ENCODE data around the gene B3GNT7. TPM values are rescaled to one million over a fixed set of nuclear protein-coding genes. Genes with fewer than 3 reads are reported as not detected.

The B3GNT7 gene
- total RNA-seq, 1 experiment from 2014 or later, result 6.1 TPM

DNA sequence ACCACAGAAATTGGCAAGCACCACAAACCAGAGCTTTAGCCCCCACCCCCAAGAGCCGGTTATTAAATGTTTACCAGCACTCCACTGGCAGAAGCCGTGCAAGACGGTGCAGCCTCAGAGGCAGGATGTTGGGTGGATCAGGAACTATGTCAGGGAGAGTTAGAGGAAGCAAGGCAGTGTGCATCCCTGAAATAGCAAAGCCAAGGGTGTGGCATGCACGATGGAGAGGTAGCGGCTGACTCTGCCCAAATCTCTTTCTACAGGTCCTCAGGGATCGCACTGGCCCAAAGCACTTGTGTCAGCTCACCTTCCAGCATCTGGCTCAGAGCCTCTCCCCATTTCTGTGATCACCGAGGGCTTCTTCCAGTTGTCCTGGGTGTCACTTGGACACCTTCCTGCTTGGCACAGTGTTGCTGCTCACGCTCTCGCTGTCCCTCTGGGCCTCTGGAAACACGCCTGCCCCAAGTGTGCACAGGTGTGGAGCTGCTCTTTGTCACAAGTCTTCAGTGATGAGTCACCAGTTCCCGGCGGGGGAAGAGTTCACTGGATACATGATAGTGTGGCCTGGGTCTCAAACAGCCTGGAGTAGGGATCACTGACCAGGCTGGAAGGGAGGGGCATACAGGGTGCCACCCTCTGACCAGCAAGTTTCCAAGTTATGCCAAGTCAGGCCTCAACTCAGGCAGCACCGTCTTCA, 17.3 kb upstream of the B3GNT7 start:
- no peaks in the 10 kb centered on the region for H3K79me2 ChIP-seq (ENCODE audit: insufficient read depth, low read length)
- H3K4me2 ChIP-seq (ENCODE audit: low read length), result peak overlapping the region; percentile 41
- H3K27me3 ChIP-seq (ENCODE audit: insufficient read depth, low read length), result no peaks in the 10 kb centered on the region
- no peaks in the 10 kb centered on the region for H3K9me2 ChIP-seq (ENCODE audit: insufficient read depth)
- peaks cover 9 to 22% of the 10 kb centered on the region in 2 experiments; a peak in 3 of 4 replicates for H3K4me1 ChIP-seq (ENCODE audit: control insufficient read depth in 1 of 2, insufficient read depth in 2 of 2, low read length in 2 of 2)
- DNase-seq (ENCODE audit: low read depth, low spot score) (no peak), ATAC-seq (peak; percentile 70)
- no peak overlapping the region for H3K9ac ChIP-seq (ENCODE audit: low read length)
- ChIA-PET RAD21 (ENCODE audit: low non-redundant PET in 1 of 2, low total read pairs in 2 of 2, uncharacterized antibody in 2 of 2, unreplicated experiment in 2 of 2) (no interaction called here), POLR2A (interaction anchor here (0.6 kb wide), 1 partner anchor 357 kb away, joined by 3 read pairs; no protein-coding TSS in a partner anchor), CTCF (no interaction called here)
- no peaks in the 10 kb centered on the region for H4K20me1 ChIP-seq (ENCODE audit: insufficient read depth)
- intact Hi-C loops (cut with micrococcal nuclease), result no loop called here
- BruUV-seq (replicated peaks), result no TSS peak
- H3K27ac ChIP-seq (ENCODE audit: low read depth, low read length), result no peak overlapping the region
- H3K36me3 ChIP-seq (ENCODE audit: control insufficient read depth in 1 of 2, insufficient read depth in 2 of 2, low read length in 2 of 2), result no peaks in the 10 kb centered on the region
- no peak overlapping the region for H2AFZ ChIP-seq (ENCODE audit: low read depth, low read length, poor library complexity, severe bottlenecking)
- no peaks in the 10 kb centered on the region for H3K9me3 ChIP-seq (ENCODE audit: control insufficient read depth in 1 of 2, insufficient read depth in 1 of 2, low read depth in 1 of 2, low read length in 2 of 2)
- TF ChIP-seq FOSL1 (IDR thresholded peaks at IDR 0.05; ENCODE audit: low read depth), result peak; percentile 51
- TF ChIP-seq JUND (IDR thresholded peaks at IDR 0.05), result peak; percentile 52; the same call in 1 of the 2 replicates
- TF ChIP-seq, protein P1, sequence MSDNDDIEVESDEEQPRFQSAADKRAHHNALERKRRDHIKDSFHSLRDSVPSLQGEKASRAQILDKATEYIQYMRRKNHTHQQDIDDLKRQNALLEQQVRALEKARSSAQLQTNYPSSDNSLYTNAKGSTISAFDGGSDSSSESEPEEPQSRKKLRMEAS (IDR thresholded peaks at IDR 0.05), result no peak
- TF ChIP-seq EGR1 (IDR thresholded peaks at IDR 0.05; ENCODE audit: low read depth), result no peak
- no peak overlapping the region for H3K4me3 ChIP-seq (replicated peaks in 1 of 2; ENCODE audit: low read depth in 1 of 2, low read length in 2 of 2)

DNA sequence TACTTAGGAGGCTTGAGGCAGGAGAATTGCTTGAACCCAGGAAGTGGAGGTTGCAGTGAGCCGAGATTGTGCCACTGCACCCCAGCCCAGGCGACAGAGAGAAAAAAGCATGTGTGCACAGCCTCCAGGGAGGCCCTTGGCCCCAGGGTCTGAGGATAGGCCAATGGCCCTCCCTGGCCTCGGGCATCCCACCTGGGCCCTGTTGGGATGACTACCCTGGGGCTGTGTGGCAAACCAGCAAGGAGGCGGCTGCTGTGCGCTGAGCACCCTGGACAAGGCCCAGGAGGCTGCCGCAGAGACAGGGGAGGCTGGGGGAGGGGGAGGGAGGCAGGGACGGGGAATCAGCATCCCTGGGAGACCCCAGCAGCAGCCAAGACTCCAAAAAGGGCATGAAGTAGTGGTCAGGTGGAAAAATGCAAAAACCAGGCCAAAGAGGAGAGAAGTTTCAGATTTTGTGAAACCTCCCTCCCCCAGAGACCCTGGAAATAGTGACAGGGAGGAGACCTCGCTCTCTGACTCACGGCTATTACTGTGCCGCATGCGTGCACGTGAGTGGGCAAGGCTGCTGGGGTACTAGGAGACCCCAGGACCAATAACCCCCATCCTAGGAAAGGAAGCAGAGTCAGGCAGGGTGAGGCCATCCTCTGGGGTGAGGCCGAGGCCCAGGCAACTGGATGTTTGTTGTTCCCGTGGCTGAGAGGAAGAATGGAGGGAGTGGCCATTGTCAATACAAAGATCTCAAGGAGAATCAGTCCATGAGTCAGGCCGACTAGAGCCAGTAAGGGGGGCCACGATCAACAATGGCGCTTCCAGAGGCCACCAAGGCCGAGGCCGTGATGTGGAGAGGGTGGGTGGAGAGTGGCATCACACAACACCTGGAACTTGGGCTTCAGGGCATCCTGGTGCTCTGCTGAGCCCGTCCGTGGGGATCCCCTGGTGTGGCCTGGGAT, 16.0 kb upstream of the B3GNT7 start:
- no peak for DNase-seq (ENCODE audit: low read depth, low spot score)
- H3K9ac ChIP-seq (ENCODE audit: low read length), result no peak overlapping the region
- no TSS peak for BruUV-seq (replicated peaks)
- no peak overlapping the region for H3K4me2 ChIP-seq (ENCODE audit: low read length)
- H3K36me3 ChIP-seq (ENCODE audit: control insufficient read depth in 1 of 2, insufficient read depth in 2 of 2, low read length in 2 of 2), result no peaks in the 10 kb centered on the region
- no peak overlapping the region for H3K4me3 ChIP-seq (replicated peaks in 1 of 2; ENCODE audit: low read depth in 1 of 2, low read length in 2 of 2)
- ChIA-PET POLR2A (no interaction called here), CTCF (no interaction called here), RAD21 (ENCODE audit: low non-redundant PET in 1 of 2, low total read pairs in 2 of 2, uncharacterized antibody in 2 of 2, unreplicated experiment in 2 of 2) (no interaction called here)
- TF ChIP-seq POLR2A (IDR thresholded peaks at IDR 0.05; ENCODE audit: borderline replicate concordance, extremely low read depth, insufficient read depth, insufficient read length) (no peak), EZH2 (IDR thresholded peaks at IDR 0.05) (no peak), RAD21 (IDR thresholded peaks at IDR 0.05; ENCODE audit: low read depth) (no peak)
- no peaks in the 10 kb centered on the region for H3K27me3 ChIP-seq (ENCODE audit: insufficient read depth, low read length)
- no peaks in the 10 kb centered on the region; a peak in 1 of 4 replicates for H3K9me3 ChIP-seq (ENCODE audit: control insufficient read depth in 1 of 2, insufficient read depth in 1 of 2, low read depth in 1 of 2, low read length in 2 of 2)
- H2AFZ ChIP-seq (ENCODE audit: low read depth, low read length, poor library complexity, severe bottlenecking), result no peak overlapping the region
- H3K4me1 ChIP-seq (ENCODE audit: control insufficient read depth in 1 of 2, insufficient read depth in 2 of 2, low read length in 2 of 2), result peaks cover 9 to 17% of the 10 kb centered on the region in 2 experiments; a peak in 3 of 4 replicates
- H3K79me2 ChIP-seq (ENCODE audit: insufficient read depth, low read length), result no peaks in the 10 kb centered on the region
- intact Hi-C loops (cut with micrococcal nuclease), result no loop called here
- H3K9me2 ChIP-seq (ENCODE audit: insufficient read depth), result no peaks in the 10 kb centered on the region
- 0 out of 2 replicates have a peak, but pooled peaks have one; percentile 6 for ATAC-seq
- no peaks in the 10 kb centered on the region for H4K20me1 ChIP-seq (ENCODE audit: insufficient read depth)
- H3K27ac ChIP-seq (ENCODE audit: low read depth, low read length), result no peak overlapping the region
